Progenitor cell of endocrine pancreas (in vitro differentiated cells): Measurements from ENCODE around the gene SRPK2. TPM values are rescaled to one million over a fixed set of nuclear protein-coding genes. Genes with fewer than 3 reads are reported as not detected.
"Not testable (repeated sequence)": the region's sequence is repeated elsewhere in the genome, so short reads cannot be mapped to it uniquely, and the experiment has no call there.

Experiments used
- DNase-seq: peaks from one replicate; pipeline ENCODE4 v3.0.0; 2021; ENCODE audit warnings: low spot score; ENCODE audit not compliant: unreplicated experiment
- H3K27ac Mint-ChIP-seq: 2 replicates; pipeline ENCODE4 v1.8.0; 2021; ENCODE audit warnings: mild to moderate bottlenecking, moderate library complexity, mixed read lengths
- H3K27me3 Mint-ChIP-seq: 2 replicates; pipeline ENCODE4 v1.8.0; 2021; ENCODE audit warnings: mixed read lengths
- H3K36me3 Mint-ChIP-seq: 2 replicates; pipeline ENCODE4 v1.8.0; 2022; ENCODE audit warnings: mixed read lengths; ENCODE audit not compliant: insufficient read depth
- H3K4me1 Mint-ChIP-seq: 2 replicates; pipeline ENCODE4 v1.8.0; 2021; ENCODE audit warnings: low read depth, mixed read lengths
- H3K4me3 Mint-ChIP-seq: 2 replicates; pipeline ENCODE4 v1.8.0; 2021; ENCODE audit warnings: low read depth, mild to moderate bottlenecking, moderate library complexity, mixed read lengths
- H3K9me3 Mint-ChIP-seq: 2 replicates; pipeline ENCODE4 v1.8.0; 2021; ENCODE audit warnings: low read depth, mixed read lengths
- CTCF ChIP-seq: fragments of 200-600 bp; sonication (generic); IDR thresholded peaks from one replicate; pipeline ENCODE4 v1.5.0; 2021; ENCODE audit warnings: antibody characterized with exemption, mild to moderate bottlenecking; ENCODE audit not compliant: unreplicated experiment
- total RNA-seq: library from RNA; stranded (reverse); gene quantifications from 2 replicates; pipeline ENCODE4 v1.2.1, GENCODE V29; 2021

SRPK2 gene
- total RNA-seq, 1 donor from 2014 or later: 78.8 TPM

DNA sequence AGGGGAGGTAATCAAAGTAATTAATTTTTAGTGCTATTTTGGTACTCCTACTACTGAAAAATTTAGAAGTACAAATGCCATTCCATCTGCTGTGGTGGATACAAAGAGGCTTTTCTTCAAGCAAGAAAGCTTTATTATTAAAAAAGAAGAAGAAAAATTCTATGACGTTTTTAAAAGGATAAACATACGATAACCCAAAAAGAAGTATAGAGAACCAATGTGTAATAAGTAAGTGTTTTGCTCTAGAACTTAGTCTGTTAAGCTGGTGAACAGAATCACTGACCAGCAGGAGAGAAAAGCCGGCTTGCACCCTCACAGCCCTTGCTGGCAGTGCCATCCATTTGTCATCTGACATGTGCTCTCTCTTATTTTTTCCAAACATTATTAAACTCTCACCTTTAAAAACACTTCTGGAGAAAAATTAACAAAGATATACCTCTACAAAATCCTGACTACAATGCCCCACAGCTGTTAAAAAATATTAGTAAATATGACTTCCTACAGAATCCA, 81.5 kb downstream of the SRPK2 start:
- no peak for TF ChIP-seq CTCF
- no peak for DNase-seq
- peaks cover 2% of the 10 kb centered on the region for H3K36me3 Mint-ChIP-seq
- H3K27me3 Mint-ChIP-seq: no peaks in the 10 kb centered on the region
- no peaks in the 10 kb centered on the region for H3K9me3 Mint-ChIP-seq
- H3K27ac Mint-ChIP-seq: no peak overlapping the region
- peaks cover 43% of the 10 kb centered on the region for H3K4me1 Mint-ChIP-seq
- H3K4me3 Mint-ChIP-seq: no peak overlapping the region

GRCh38 chr7:105306298-105306748, 82.4 kb downstream of the SRPK2 start:
- H3K9me3 Mint-ChIP-seq: no peaks in the 10 kb centered on the region
- H3K4me1 Mint-ChIP-seq: peaks cover 41% of the 10 kb centered on the region
- no peaks in the 10 kb centered on the region for H3K27me3 Mint-ChIP-seq
- H3K36me3 Mint-ChIP-seq: peaks cover 6% of the 10 kb centered on the region
- no peak for DNase-seq
- no peak overlapping the region for H3K4me3 Mint-ChIP-seq
- no peak for TF ChIP-seq CTCF
- H3K27ac Mint-ChIP-seq: no peak overlapping the region

DNA sequence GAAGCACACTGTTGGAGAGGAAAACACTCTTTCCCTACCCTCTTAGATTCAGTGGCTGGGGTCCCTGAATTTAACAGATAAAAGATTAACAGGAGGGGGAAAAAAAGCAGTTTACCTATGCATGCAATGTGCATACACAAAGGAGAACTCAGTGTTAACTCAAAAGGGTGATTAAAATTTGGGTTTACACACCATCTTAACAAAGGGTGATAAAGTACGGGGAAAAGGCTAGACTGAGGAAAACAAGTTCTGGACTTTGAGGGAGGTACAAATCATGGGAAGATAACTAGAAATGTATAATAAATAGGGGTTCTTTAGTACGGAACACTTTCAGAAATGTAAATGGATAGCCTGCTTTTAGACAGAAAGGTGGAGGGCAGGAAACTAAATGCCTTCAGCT, 83.1 kb downstream of the SRPK2 start:
- Mint-ChIP-seq H3K4me3 (no peak overlapping the region), H3K4me1 (peaks cover 40% of the 10 kb centered on the region), H3K36me3 (peaks cover 6% of the 10 kb centered on the region), H3K27ac (peak overlapping the region; percentile 8), H3K9me3 (no peaks in the 10 kb centered on the region), H3K27me3 (no peaks in the 10 kb centered on the region)
- no peak for DNase-seq
- TF ChIP-seq CTCF: no peak

DNA sequence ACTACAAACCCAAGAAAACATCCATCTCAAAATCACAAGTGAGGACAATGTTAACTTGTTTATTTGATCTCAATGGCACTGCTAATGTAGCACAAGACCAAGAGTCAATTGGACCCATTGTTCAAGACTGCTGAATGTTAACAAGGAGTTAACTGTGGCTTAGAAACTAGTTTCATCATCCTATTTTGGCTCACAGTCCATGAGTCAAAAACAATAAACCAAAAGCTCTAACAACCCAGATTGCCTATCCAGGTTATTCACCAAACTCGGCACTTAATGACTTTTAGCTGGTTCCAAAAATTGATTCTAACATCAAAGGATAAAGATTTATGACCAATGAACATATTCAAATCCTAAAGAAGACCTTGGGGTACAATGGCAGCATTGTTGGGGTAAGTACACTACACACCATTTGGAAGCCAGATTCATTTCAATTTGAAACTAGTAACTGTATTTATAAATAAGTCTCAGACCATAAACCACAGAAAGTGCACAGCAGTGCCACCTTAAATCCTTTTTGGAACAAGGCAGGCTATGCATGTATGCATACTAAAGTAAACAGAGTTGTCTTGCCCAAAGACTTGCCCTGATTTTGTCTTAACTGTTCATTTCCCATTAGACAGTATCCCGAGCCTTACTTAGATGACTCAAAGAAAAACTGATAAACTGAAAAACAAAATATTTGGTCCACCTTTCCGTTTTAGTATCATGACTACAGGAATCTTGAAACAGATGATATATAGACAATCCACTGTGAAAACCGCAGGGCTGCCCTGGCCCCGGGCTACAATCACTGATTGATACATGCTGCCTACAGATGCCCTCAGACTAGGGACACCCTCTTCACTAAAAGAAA, 84.5 kb downstream of the SRPK2 start:
- Mint-ChIP-seq H3K4me1 (peaks cover 31% of the 10 kb centered on the region), H3K36me3 (peaks cover 6% of the 10 kb centered on the region), H3K27ac (peak overlapping the region; percentile 91), H3K9me3 (no peaks in the 10 kb centered on the region), H3K27me3 (no peaks in the 10 kb centered on the region), H3K4me3 (no peak overlapping the region)
- no peak for DNase-seq
- TF ChIP-seq CTCF: no peak

DNA sequence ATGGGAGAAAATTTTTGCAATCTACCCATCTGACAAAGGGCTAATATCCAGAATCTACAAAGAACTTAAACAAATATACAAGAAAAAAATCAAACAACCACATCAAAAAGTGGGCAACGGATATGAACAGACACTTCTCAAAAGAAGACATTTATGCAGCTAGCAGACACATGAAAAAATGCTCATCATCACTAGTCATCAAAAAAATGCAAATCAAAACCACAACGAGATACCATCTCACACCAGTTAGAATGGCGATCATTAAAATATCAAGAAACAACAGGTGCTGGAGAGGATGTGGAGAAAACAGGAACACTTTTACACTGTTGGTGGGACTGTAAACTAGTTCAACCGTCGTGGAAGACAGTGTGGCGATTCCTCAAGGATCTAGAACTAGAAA, 88.1 kb downstream of the SRPK2 start:
- not testable (repeated sequence) for H3K27ac Mint-ChIP-seq, DNase-seq, H3K9me3 Mint-ChIP-seq, H3K36me3 Mint-ChIP-seq, H3K4me3 Mint-ChIP-seq, H3K27me3 Mint-ChIP-seq
- H3K4me1 Mint-ChIP-seq: peaks cover 37% of the 10 kb centered on the region
